ENCODE measurements around the gene TAS2R30.
"Not testable (repeated sequence)": the region's sequence is repeated elsewhere in the genome, so short reads cannot be mapped to it uniquely, and the experiment has no call there.

Gene TAS2R30

GRCh38 chr12:11114130-11114529 is 20.3 kb downstream of the TAS2R30 start:
- DNase-seq (ENCODE audit: low read depth in 2 of 2), result not testable (repeated sequence)

GRCh38 chr12:11111213-11111612 is 23.2 kb downstream of the TAS2R30 start:
- DNase-seq (ENCODE audit: low read depth in 2 of 2), result not testable (repeated sequence)

- DNase-seq (ENCODE audit: low read depth in 2 of 2), result no peak
Measured at GRCh38 chr12:11108862-11109261, 25.6 kb downstream of the TAS2R30 start.

GRCh38 chr12:11107719-11108118 is 26.7 kb downstream of the TAS2R30 start:
- no peak for DNase-seq (ENCODE audit: low read depth in 2 of 2)

DNA sequence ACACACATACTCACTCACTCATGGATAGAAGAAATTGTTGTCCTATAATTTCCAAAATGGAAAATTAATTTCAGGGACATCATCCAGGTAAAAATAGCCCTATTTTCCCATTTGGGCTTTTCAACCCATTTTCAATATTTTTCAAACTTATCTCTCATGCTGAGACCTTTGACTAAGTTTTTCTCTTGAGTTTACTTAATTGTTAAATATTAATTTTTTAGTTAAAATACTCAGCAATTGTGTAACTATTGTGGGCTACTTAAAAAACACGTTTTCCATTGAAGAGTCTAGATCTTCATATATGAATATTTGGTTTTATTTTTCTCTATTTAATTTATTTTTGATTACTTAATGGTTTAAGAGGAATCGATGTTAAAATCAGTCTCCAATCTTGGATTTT is 28.2 kb downstream of the TAS2R30 start:
- no peak for DNase-seq (ENCODE audit: low read depth in 2 of 2)

DNA sequence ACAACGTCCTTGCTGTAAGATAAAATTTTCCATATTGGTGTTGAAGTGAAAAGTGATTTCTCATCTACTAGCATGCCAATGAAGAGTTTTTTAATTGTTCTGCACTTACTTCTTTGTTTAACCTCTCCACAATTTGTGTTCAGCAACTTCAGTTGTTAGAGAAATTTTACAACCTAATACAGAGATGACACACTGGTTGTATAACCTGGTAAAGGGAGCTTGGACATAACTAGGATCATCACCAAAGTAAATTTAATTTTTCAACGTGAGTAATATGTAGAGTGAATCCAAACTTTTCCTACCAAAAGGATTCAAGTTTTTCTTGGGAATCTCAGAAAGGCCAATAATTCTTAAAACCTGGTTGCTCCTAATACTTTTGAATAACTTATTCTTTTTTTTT is 28.9 kb downstream of the TAS2R30 start:
- DNase-seq (ENCODE audit: low read depth in 2 of 2), result no peak

DNA sequence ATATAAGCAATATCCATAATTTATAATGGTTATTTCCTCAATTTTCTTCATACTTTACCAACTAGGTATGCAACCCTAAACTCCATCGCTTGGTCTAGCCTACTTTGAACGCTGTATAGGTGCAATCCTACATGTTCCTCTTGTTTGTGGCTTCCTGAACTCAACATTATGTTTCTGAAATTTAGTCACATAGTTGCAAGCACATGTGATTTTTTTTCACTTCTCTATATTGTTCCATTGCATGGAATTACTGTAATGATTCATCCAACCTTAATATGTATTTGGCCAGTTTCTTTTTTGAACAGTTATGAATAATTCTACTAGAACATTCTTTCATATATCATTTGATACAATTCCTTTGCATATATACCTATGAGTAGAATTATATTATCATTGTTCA is 39.5 kb downstream of the TAS2R30 start:
- not testable (repeated sequence) for DNase-seq (ENCODE audit: low read depth in 2 of 2)

DNA sequence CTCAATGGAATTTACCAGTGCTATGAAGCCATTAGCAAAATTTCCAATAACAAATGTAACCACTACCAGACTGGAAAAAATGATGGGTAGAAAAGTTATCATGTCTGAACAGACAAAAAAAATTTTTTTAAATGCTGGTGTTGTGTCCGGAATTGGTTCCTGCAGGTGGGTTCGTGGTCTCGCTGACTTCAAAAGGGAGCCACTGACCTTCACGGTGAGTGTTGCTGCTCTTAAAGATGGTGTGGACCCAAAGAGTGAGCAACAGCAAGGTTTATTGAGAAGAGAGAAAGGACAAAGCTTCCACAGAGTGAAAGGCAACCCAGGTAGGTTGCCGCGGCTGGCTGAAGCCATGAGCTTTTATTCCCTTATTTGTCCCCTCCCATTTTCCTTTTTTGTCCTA is 42.3 kb downstream of the TAS2R30 start, which contains the start of gene TAS2R43:
TAS2R43 (minus strand) TSS at position 186 of the 400 bp plus-strand sequence; CDS start at position 102, 84 bp downstream.
- DNase-seq (ENCODE audit: low read depth in 2 of 2), result no peak

DNA sequence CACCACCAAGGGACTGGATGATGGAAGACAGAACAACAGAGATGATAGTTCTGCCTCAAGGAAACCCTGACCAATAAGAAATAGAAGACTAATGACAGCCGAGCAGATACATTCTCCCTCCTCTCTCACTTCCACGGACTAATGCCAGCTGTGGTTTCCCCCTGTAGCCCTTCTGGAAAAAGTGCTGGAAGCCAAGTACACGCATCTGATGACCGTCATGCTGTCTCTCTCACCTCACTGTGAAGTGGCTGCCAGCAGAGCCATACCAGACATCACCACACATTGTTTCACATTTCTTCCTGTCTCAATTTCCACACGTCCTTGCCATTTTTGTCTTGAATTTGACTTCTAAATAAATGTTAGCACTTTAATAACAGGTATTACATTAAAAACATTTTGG is 45.2 kb downstream of the TAS2R30 start:
- DNase-seq (ENCODE audit: low read depth in 2 of 2), result no peak

GRCh38 chr12:11085419-11085818 is 49.0 kb downstream of the TAS2R30 start:
- DNase-seq (ENCODE audit: low read depth in 2 of 2), result no peak

All from stimulated activated CD4-positive, alpha-beta T cell treated with anti-CD3 and anti-CD28 coated beads, Interleukin-12 subunit alpha, Interleukin-12 subunit beta, amount 100 ng/mL, for 24 hours (primary cell).